Stimulated activated CD4-positive, alpha-beta T cell treated with anti-CD3 and anti-CD28 coated beads, Interleukin-2, amount 100 ng/mL, for 48 hours (primary cell): ENCODE data around the gene MTM1.
A peak's percentile ranks its signal among the peaks of the same experiment; 100 is the strongest.

ENCODE experiments used
- DNase-seq, 2 donors: peaks; one replicate each; pipeline ENCODE4 v3.0.0-alpha.2; 2020

Gene MTM1

DNA sequence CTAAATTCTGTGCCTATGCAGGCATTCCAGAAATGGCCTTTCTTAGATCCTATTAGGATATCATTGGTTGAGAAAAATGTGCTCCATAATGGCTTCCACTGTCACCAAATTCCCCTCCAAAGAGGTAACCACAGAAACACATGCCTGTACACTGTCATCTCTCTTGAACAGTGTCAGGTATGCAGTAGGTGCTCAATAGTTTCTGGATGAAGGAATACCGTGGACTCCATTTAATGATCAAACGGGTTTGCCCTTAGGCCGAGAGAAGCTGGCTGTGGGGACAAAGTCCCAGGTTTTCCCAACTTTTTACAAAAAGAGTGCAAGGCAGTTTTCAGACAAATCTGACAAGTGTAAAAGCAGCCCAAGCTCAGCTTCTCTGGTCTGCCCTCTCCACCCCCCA, 16.5 kb upstream of the MTM1 start:
- DNase-seq = no peak

- no peak for DNase-seq
Observed at GRCh38 chrX:150558424-150558823, 10.0 kb upstream of the MTM1 start.

DNA sequence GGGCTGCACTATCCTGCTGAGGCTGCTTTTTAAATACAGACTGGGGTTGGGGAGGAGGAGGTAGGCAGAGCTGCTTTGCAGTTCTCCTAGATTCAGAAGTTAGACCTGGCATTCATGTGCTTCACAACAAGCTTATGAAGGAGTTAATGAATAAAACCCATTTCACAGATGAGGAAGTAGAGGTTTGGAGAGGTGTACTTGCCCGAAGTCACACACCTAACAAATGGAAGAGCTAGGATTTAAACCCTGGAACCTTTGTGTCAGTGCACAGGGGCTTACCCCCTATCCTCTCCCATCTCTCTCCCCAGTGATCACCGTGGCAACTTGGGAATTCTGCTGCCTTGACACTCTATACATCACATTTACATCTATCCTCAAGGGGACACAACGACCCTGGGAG, 3.6 kb upstream of the MTM1 start:
- no peak for DNase-seq

- DNase-seq = no peak
Observed at GRCh38 chrX:150565551-150565950, 2.9 kb upstream of the MTM1 start.

DNA sequence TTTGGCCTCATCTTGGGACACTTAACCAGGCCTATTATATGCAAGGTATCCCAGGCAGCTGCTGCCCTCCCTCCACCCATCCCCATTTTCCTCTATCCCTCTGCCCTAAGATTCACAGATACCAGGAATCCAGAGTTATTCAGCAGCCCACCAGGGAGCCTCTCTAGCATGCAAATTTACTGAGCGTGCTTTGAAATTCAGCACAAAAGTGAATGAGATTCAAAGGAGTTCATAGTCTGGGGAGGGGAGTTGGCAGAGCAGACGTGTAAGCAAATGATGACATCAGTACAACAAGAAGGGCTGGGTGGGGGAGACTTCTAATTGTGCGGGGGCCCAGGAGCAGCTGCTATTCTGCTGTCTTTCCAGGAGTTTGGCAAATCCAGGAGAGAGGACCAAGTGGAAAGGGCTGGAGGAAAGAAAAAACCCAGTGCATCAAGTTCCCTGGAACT, 1.7 kb upstream of the MTM1 start:
- no peak for DNase-seq

GRCh38 chrX:150567645-150568319, 639 bp upstream of the MTM1 start:
- no peak for DNase-seq

DNA sequence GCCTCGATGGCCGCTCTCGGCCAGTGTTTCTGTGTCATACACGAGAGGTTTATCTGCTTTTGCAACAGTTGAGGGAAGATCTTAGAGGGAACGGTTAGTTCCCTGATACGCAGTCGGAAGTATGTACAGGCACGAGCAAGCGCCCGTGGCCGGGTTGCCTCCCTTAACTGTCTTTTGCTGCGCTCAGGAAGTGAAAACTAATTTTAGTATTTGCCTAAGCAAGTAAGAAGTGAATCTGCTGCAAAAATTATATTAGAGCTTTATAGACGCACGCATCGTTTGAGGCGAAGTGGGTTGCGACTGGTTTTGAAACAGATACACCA, 695 bp downstream of the MTM1 start:
- DNase-seq = no peak

DNA sequence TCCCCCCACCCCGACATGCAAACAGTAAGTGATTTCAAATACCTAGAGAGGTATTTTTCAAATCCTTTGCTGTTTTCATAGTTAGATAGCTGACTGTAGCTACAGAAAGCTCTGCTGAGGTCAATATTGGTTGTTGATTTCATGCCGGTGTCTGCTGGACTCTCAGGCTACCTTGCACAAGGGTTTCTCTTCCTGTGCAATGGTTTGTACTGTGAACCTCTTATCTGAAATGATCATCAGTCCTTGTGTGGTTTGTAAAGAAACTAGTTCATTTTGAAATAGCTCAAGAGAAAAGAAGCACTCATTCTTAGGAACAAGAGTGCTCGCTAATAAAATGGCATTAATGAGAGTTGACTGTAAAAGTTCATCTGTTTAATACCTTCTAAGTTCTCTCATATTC, 2.1 kb downstream of the MTM1 start:
- DNase-seq = no peak

DNA sequence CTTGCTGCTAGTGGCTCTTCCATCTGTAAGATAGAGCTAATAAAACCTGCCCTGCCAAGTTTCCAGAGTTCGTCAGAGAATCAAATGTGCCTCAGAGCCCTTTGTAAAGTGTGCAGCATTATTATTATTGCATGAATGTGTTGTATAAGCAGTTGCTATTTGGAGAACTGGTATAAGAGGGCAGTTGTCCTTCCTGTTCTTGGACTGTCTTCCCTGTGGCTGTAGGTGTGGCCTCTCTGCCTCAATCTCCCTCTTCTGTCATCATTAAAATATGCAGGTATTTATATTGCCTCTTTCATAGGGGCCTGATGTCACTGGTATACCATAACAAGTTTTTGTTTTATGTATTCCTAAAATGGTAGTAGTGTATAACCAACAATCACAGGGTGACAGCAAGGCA, 3.8 kb downstream of the MTM1 start:
- no peak for DNase-seq

DNA sequence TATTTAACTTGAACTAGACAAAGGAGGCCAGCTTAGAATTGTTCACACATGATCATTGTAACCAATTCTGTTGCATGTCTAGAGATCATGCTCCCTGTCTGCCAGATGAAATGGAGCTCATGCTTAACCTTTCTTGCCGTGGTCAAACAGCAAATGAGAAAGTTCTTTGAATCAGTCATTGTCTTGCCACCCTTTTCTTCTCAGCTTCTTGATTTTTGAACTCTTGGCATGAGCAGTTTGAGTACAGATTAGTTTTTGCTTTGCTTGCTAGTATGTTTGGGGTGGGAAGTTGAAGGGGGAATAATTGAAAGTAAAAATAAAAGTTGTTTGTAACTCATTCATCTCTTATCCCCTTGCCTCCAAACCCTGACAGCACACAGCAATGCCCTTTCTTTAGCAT, 4.7 kb downstream of the MTM1 start:
- DNase-seq = no peak

- DNase-seq = peak in 1 of 2 donors; percentile 20
Observed at GRCh38 chrX:150573702-150574101, 5.3 kb downstream of the MTM1 start.

DNA sequence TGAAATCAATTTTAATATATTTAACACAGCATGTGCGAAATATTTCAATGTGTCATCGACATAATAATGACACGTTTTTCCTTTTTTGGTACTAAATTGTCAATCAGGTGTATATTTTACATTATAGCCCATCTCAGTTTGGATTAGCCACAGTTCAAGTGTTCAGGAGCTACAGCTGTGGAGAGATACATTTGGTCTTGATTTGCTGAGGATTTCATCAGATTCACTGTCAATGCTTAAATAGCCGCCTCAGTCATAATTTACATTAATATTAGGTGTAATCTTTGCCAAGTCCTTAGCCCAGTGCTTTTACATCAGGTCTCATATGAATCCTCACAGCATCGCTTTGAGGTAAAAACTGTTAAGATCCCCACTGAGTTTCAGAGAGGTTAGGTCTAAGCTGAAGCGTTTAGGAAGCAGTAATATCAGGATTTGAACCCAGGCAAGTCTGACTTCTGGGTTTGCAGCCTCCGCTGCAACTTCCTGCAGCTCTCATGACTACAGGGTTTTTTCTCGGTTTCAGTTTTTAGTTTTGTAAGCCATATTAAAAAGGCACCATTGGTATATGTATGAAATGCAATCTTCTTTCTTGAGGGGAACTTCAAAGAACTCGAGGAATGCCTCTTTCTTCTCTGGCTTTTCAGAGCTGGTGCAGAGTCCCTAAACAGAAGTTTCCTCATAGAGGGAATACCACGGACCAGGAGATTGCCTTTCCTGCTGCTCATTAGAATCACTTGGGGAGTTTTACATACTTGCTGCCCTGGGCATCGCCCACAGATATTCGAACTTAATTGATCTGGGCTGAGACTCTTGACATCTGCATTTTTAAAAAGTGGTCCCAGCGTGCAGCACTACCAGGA, 6.4 kb downstream of the MTM1 start:
- DNase-seq = no peak

DNA sequence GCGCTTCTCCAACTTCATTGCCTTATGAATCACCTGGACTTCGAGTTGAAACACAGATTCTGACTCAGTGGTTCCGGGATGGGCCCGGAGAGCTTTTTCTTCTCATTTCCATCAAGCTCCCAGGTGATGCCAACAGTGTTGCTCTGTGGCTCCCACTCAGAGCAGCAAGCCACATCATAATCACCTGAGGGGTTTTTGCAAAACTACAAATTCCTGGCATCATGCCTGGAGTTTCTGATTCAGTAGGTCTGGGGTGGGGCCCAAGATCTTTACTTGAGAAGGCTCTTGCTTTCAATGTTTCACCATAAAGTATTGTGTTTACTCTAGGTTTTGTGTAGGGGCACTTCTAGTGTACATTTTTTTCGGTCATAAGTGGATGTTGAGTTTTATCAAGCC, 7.0 kb downstream of the MTM1 start:
- peak; percentile 50 to 58 for DNase-seq

DNA sequence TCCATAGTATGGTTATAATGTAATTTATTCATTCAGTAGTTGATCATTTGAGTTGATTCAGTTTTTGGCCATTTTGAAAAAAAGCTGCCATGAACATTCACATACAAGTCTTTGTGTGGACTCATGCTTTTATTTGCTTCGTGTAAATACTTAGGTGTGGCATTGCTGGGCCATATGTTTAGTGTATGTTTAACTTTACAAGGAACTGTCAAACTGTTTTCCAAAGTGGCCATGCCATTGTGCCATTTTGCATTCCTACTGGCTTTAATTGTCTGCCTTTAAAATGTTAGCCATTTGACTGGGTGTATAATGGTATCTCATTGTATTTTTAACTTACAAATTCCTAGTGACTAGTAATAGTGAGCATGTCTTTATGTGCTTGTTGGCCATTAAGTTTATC, 8.8 kb downstream of the MTM1 start:
- DNase-seq = no peak

DNA sequence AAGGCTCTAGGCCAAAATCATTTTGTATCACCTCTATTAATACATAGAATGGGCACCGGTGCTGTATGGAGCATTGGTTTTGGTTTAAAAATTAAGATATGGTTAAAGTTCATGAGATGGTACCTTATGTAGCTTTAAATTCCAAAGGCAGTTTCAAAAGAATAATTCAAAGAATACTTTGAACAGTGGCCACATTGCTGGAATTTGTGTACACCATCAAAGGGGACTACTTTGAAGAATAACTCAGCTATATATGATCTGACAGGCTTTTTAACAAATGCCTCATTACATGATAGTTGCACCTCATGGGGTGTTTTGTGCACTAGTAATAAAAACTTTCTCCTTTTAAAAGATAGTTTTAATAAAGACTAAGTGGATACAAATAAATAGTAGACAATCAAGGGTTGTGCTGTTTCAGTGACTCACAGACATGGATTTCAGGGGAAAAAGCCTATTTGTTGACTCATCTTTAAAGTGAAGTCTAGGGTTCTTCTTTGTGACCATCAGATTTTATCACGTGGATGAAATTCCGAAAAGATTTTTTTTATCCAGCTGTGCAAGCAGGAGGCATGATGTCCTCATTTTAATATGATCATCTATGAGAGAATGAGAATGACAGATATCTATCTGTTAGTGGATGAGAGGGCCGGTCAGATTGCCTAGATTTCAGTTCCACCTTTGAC, 12.8 kb downstream of the MTM1 start:
- no peak for DNase-seq

DNA sequence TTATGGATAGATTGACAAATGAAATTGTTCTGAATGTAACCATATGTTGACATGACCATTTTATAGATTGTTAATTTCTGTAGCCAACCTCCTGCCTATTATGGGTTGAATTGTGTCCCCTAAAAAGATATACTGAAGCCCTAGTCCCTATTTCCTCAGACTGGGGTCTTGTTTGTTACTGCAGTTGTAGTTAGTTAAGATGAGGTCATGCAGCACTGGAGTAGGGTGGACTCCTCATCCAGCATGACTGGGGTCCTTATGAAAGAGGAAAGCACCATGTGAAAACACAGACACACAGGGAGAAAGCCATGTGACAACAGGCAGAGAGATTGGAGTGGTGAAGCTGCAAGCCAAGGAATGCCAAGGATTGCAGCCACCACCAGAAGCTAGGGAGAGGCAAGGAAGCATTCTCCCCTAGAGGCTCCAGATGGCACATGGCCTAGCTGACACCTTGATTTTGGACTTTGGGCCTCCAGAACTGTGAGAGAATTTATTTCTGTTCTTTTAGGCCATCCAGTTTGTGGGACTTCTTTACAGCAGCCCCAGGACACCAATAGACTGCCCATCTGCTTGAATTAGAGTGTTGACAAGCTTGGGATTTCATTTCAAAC, 14.0 kb downstream of the MTM1 start:
- DNase-seq = no peak

DNA sequence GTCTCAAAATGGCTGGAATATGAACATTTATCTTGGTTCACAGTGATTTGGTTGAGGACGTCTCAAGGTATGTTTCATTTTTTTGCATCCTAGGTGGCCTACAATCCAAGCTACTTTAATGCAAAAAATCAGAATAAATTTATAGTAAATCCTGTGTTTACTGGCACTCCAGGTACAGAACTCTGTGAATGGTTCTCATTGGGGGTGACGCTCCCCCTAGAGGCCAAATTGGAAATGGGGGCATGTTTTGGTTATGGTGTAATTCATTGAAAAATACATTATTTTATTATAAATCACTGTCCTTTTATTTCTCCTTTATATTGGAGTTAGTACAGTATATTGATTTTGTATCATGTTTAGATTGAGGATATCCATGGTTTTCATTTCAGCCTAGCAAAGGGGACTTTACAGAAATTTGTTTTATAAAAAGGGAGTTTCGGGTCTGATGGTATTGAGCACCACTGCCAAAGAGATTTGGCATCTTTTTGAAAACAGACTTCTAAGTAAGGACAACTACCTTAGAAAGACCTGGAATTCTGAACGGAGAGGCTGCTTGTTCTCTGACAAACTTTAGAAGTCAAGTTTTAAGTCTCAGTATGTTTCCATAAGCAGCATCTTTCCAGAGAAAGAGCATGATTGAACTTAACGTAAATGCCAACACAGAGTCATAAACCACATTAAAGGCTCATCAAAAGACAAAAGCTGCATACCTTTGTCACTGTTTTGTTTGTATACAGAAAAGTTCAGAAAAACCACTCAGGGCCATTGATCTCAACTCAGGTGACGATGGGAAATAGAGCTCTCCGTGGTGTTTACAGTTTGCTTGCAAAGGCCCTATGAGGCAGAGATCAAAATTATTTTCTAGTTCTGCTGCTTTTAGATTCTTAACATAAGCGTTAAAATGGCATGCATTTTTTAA, 19.4 kb downstream of the MTM1 start:
- DNase-seq = peak; percentile 31 to 33

- no peak for DNase-seq
Observed at GRCh38 chrX:150594584-150594983, 26.2 kb downstream of the MTM1 start.

DNA sequence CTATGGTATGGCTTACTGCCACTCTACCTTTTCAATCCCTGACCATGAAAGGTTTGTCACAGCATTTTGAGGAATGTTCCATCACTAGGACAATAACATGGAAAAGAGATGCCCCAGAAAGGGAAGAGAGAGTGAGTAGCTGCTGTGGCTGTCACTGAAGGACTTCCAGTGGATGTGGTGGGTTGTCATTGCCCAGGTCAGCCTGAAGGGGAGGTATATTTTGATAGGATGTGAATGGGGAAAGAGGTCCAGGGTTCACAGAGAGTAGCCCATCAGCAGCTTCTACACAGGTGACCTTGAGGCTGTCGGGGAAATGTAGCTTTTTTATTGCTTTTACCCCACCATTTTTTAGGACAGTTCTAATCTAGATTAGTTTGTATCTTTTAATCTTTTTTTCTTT, 30.8 kb downstream of the MTM1 start:
- no peak for DNase-seq

- DNase-seq = no peak
Observed at GRCh38 chrX:150602296-150602695, 33.9 kb downstream of the MTM1 start.

DNA sequence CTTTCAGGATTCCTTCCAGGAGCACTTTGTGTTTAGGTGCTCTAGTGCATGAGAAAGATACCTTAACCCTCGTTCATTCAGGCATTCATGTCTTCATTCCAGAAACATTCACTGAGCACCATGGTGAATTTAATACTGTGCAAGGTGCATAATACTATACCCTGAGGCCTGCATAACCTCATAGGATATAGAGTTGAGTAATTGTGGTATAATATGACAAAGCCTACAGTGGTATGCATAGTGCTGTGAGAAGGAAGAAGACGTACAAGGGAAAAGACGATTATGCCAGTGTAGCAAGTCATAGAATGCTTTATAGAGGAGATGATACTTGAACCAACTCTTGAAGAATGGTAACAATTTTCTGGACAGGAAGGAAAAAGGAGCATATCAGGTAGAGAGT, 34.3 kb downstream of the MTM1 start:
- DNase-seq = no peak

DNA sequence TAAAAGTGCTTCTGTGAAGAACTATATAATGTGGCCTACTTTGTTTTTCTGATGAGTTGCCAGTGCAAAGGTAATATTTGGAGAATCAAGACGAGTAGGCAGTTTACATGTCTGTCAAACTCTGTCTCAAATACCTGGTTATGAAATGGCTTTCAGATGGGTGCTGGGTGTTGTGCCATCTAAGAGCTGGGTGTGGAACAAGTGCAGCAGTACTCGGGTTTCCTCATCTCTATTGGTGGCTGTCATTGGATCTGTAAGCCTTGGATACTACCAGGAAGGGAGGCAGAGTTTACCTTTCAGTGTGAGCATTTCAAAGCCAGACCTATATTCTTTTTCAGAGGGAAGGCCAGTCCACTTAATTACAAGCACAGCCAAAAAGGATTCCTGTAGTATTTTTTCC, 37.2 kb downstream of the MTM1 start:
- DNase-seq = no peak

DNA sequence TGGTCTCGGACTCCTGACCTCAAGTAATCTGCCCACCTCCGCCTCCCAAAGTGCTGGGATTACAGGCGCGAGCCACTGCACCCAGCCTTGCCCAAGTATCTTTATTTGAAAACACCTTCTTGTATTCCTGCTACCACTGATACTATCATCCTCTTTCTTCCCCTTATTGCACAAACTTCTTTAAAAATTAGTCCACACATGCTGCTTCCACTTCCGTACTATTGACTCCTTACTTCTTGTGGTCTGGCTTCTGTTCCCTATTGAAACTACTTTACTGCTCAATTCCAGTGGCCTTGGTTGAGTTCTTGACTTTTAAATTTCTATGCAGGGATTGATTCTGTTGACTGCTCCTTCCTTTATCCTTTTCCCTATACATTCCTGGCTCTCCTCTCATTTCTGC, 38.8 kb downstream of the MTM1 start:
- no peak for DNase-seq
